ENCODE results near the gene MRPL14. TPM values are rescaled to one million over a fixed set of nuclear protein-coding genes. Genes with fewer than 3 reads are reported as not detected.

Gene MRPL14
- total RNA-seq (2014; rRNA removed; shearing (Covaris generic)) = 87.2 and 97.8 TPM in 2 replicates
- total RNA-seq (2022) = 42.8 and 51.3 TPM in 2 replicates
- percentile 75 among the genes with signal in this experiment for Bru-seq, nascent RNA
- BruChase-seq, experiment 1, labeled RNA remaining after a 6-hour chase = percentile 85 among the genes with signal in this experiment
- percentile 82 among the genes with signal in this experiment for BruChase-seq, experiment 2, labeled RNA remaining after a 2-hour chase
- long read RNA-seq, transcript MRPL14-201 (3 exons, 959 nt) = major isoform, 95 of 108 reads
- long read RNA-seq, partial matches to known transcripts = 4 of 108 reads
- long read RNA-seq, other reads (novel, unspliced or antisense) = 9 of 108 reads

GRCh38 chr6:44127186-44128019, at the start of gene MRPL14, which contains the start of gene TMEM63B:
Gene MRPL14, minus strand, starts transcription at chr6:44127452. Its CDS starts 10,841 bp downstream, at chr6:44116611.
Gene TMEM63B, plus strand, starts transcription at chr6:44127554. Its CDS starts 7,031 bp downstream, at chr6:44134585.
- Histone ChIP-seq H3K9me3 (ENCODE audit: low read length) (no peaks in the 10 kb centered on the region), H4K20me1 (ENCODE audit: insufficient read depth, low read length) (peaks cover 31% of the 10 kb centered on the region), H3K4me1 (ENCODE audit: insufficient read depth, low read length, poor library complexity, severe bottlenecking) (peaks cover 45% of the 10 kb centered on the region), H3K4me3 (ENCODE audit: low read depth, low read length, poor library complexity, severe bottlenecking) (peak within 1 kb of the TSS; percentile 95), H2AFZ (ENCODE audit: low read length) (peak within 1 kb of the TSS; percentile 91), H3K79me2 (ENCODE audit: insufficient read depth, low read depth, low read length) (peaks cover 47% of the 10 kb centered on the region), H3K27ac (ENCODE audit: low read depth, low read length, poor library complexity, severe bottlenecking) (peak within 1 kb of the TSS; percentile 40), H3K9me2 (ENCODE audit: insufficient read depth, low read length) (no peaks in the 10 kb centered on the region), H3K4me2 (ENCODE audit: low read length) (peak within 1 kb of the TSS; percentile 98), H3K36me3 (ENCODE audit: insufficient read depth, low read length) (peaks cover 19% of the 10 kb centered on the region)
- no TSS peak for BruUV-seq (replicated peaks)
- DNase-seq (ENCODE audit: low spot score) = peak; percentile 93
- intact Hi-C loops (cut with micrococcal nuclease; ENCODE audit: unreplicated experiment) = no loop called here
- ChIA-PET POLR2A (interaction anchor here (0.6 to 0.8 kb wide), 6 partner anchors 55 to 953 kb away, joined by 3 to 6 read pairs (median 4); partner anchors contain the start of gene AARS2), CTCF (ENCODE audit: unreplicated experiment) (interaction anchor here (1.0 kb wide), 1 partner anchor 53 kb away, joined by 3 read pairs; no protein-coding TSS in a partner anchor)
- TF ChIP-seq, protein P1, sequence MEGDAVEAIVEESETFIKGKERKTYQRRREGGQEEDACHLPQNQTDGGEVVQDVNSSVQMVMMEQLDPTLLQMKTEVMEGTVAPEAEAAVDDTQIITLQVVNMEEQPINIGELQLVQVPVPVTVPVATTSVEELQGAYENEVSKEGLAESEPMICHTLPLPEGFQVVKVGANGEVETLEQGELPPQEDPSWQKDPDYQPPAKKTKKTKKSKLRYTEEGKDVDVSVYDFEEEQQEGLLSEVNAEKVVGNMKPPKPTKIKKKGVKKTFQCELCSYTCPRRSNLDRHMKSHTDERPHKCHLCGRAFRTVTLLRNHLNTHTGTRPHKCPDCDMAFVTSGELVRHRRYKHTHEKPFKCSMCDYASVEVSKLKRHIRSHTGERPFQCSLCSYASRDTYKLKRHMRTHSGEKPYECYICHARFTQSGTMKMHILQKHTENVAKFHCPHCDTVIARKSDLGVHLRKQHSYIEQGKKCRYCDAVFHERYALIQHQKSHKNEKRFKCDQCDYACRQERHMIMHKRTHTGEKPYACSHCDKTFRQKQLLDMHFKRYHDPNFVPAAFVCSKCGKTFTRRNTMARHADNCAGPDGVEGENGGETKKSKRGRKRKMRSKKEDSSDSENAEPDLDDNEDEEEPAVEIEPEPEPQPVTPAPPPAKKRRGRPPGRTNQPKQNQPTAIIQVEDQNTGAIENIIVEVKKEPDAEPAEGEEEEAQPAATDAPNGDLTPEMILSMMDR (conservative IDR thresholded peaks at IDR 0.05; ENCODE audit: low read length) = 0 out of 2 replicates have a peak, but pooled peaks have one; percentile 2
- TF ChIP-seq EZH2phosphoT487 (IDR thresholded peaks at IDR 0.05; ENCODE audit: borderline replicate concordance, low read depth, low read length) = no peak

GRCh38 chr6:44176130-44176761, 49.0 kb upstream of the MRPL14 start:
- no peaks in the 10 kb centered on the region for H3K79me2 ChIP-seq (ENCODE audit: insufficient read depth, low read depth, low read length)
- TF ChIP-seq, protein P1 (conservative IDR thresholded peaks at IDR 0.05; ENCODE audit: low read length) = no peak
- TF ChIP-seq EZH2phosphoT487 (IDR thresholded peaks at IDR 0.05; ENCODE audit: borderline replicate concordance, low read depth, low read length) = no peak
- no peaks in the 10 kb centered on the region for H3K4me1 ChIP-seq (ENCODE audit: insufficient read depth, low read length, poor library complexity, severe bottlenecking)
- no TSS peak for BruUV-seq (replicated peaks)
- no peaks in the 10 kb centered on the region for H3K9me2 ChIP-seq (ENCODE audit: insufficient read depth, low read length)
- H4K20me1 ChIP-seq (ENCODE audit: insufficient read depth, low read length) = no peaks in the 10 kb centered on the region
- no peaks in the 10 kb centered on the region for H3K9me3 ChIP-seq (ENCODE audit: low read length)
- no peak for DNase-seq (ENCODE audit: low spot score)
- H3K36me3 ChIP-seq (ENCODE audit: insufficient read depth, low read length) = no peaks in the 10 kb centered on the region
- no peak overlapping the region for H3K27ac ChIP-seq (ENCODE audit: low read depth, low read length, poor library complexity, severe bottlenecking)
- H3K4me3 ChIP-seq (ENCODE audit: low read depth, low read length, poor library complexity, severe bottlenecking) = no peak overlapping the region
- CTCF ChIA-PET (ENCODE audit: unreplicated experiment) = no interaction called here
- no peak overlapping the region for H3K4me2 ChIP-seq (ENCODE audit: low read length)
- H2AFZ ChIP-seq (ENCODE audit: low read length) = no peak overlapping the region
- intact Hi-C loops (cut with micrococcal nuclease; ENCODE audit: unreplicated experiment) = no loop called here
- POLR2A ChIA-PET = interaction anchor here (0.8 to 1.9 kb wide), 2 partner anchors 13 to 48 kb away, joined by 3 to 5 read pairs; no protein-coding TSS in a partner anchor

Data from OCI-LY7 (cell line).